HepG2 (cell line): Measurements from ENCODE around the gene RDH8. TPM values are rescaled to one million over a fixed set of nuclear protein-coding genes. Genes with fewer than 3 reads are reported as not detected.

ENCODE experiments used
- ATAC-seq: fragments of 200-7000 bp; cut with Tn5 transposase; 3 replicates; pipeline ENCODE4 v1.9.1; 2020; ENCODE audit warnings: mild to moderate bottlenecking, moderate library complexity
- BruUV-seq: library from RNA; stranded (reverse); fragments of 400-500 nt; replicated peaks from 2 replicates; lab custom pipeline; 2021; lab: Mats Ljungman, UMichigan
- CTCF ChIA-PET: fragments of 300-600 bp; formaldehyde crosslinking; extraction: SDS; loops from one replicate; lab custom pipeline; 2021; ENCODE audit warnings: low total read pairs, inconsistent platforms, low intra/inter-chr PET ratio; lab: Yijun Ruan, JAX
- POLR2A ChIA-PET: fragments of 350-600 bp; sonication (Branson Sonifier 250); formaldehyde crosslinking; loops from one replicate; lab custom pipeline; 2020; ENCODE audit warnings: antibody characterized with exemption, inconsistent platforms; lab: Yijun Ruan, JAX
- DNase-seq: peaks from one replicate; pipeline ENCODE4 v3.0.0-alpha.2; 2015; ENCODE audit warnings: low spot score
- FAIRE-seq: peaks from 3 replicates; lab custom pipeline; 2011; peaks lifted over from hg19 to GRCh38; lab: Jason Lieb, UNC
- H2AFZ ChIP-seq: one replicate; pipeline ENCODE4 v1.6.1; 2011; ENCODE audit warnings: low read length, inconsistent platforms
- H3K27ac ChIP-seq: fragments of 300-600 bp; 3 replicates; pipeline ENCODE4 v1.8.0; 2011; ENCODE audit warnings: mixed run types, mild to moderate bottlenecking, mixed read lengths, low read length, inconsistent platforms; ENCODE audit not compliant: insufficient read depth; ENCODE audit errors: extremely low read length
- H3K27me3 ChIP-seq, 2 experiments: fragments of 200-600 bp in 1 of 2; 2 replicates in 1 of 2; 3 replicates in 1 of 2; pipeline versions ENCODE4 v1.6.0 to v1.8.0; 2011; ENCODE audit warnings: low read length in 2 of 2, mild to moderate bottlenecking in 2 of 2, moderate library complexity in 2 of 2, inconsistent platforms in 1 of 2; ENCODE audit not compliant: insufficient read depth in 2 of 2, control insufficient read depth in 1 of 2
- H3K36me3 ChIP-seq, 2 experiments: fragments of 200-600 bp in 1 of 2; replicated peaks in 1 of 2; 2 replicates in 1 of 2; 3 replicates in 1 of 2; pipeline versions ENCODE4 v1.5.1 to v1.8.0; 2011; ENCODE audit warnings: low read length in 2 of 2, inconsistent platforms in 1 of 2; ENCODE audit not compliant: insufficient read depth in 2 of 2, control insufficient read depth in 1 of 2
- H3K4me1 ChIP-seq: 2 replicates; pipeline ENCODE4 v1.5.1; 2012; ENCODE audit warnings: low read length, inconsistent platforms; ENCODE audit not compliant: insufficient read depth
- H3K4me2 ChIP-seq: 2 replicates; pipeline ENCODE4 v1.6.0; 2011; ENCODE audit warnings: low read depth, low read length, inconsistent platforms
- H3K4me3 ChIP-seq, 3 experiments: fragments of 200-600 bp in 1 of 3; sonication (generic), shearing (Covaris generic) in 1 of 3; replicated peaks in 1 of 3; 2 replicates each; pipeline ENCODE4 v1.5.1; 2011 to 2016; ENCODE audit warnings: low read length in 3 of 3, inconsistent platforms in 2 of 3, low read depth in 2 of 3, mild to moderate bottlenecking in 2 of 3, control low read depth in 1 of 3, mixed read lengths in 1 of 3; ENCODE audit not compliant: insufficient read depth in 1 of 3
- H3K79me2 ChIP-seq: one replicate; pipeline ENCODE4 v1.6.1; 2011; ENCODE audit warnings: low read length, inconsistent platforms; ENCODE audit not compliant: insufficient read depth
- H3K9ac ChIP-seq: 2 replicates; pipeline ENCODE4 v1.6.0; 2011; ENCODE audit warnings: mild to moderate bottlenecking, low read depth, low read length, inconsistent platforms; ENCODE audit not compliant: insufficient read depth
- H3K9me3 ChIP-seq: 2 replicates; pipeline ENCODE4 v1.5.1; 2012; ENCODE audit warnings: mild to moderate bottlenecking, low read length
- H4K20me1 ChIP-seq: 2 replicates; pipeline ENCODE4 v1.6.0; 2011; ENCODE audit warnings: inconsistent platforms, mild to moderate bottlenecking, low read length, moderate library complexity; ENCODE audit not compliant: insufficient read depth
- DNMT1 ChIP-seq: sonication (generic); formaldehyde crosslinking; IDR thresholded peaks from 2 replicates; pipeline ENCODE4 v1.5.1; 2020; ENCODE audit warnings: mild to moderate bottlenecking, missing genetic modification reagents
- DRAP1 ChIP-seq: IDR thresholded peaks from 2 replicates; pipeline ENCODE4 v1.6.1; 2016; ENCODE audit warnings: missing genetic modification reagents, missing compliant biosample characterization
- HNRNPUL1 ChIP-seq: fragments of 200-400 bp; formaldehyde crosslinking; IDR thresholded peaks from 2 replicates; pipeline ENCODE4 v1.6.1; 2017; ENCODE audit warnings: low read depth, mild to moderate bottlenecking, low read length, moderate library complexity
- IRX3 ChIP-seq: sonication (generic); formaldehyde crosslinking; IDR thresholded peaks from 2 replicates; pipeline ENCODE4 v1.8.1; 2023; ENCODE audit warnings: mild to moderate bottlenecking, low read depth, missing genetic modification reagents, borderline replicate concordance
- KMT2A ChIP-seq: sonication (generic); formaldehyde crosslinking; IDR thresholded peaks from 2 replicates; pipeline ENCODE4 v1.4.0; 2020; ENCODE audit warnings: missing genetic modification reagents
- PCBP1 ChIP-seq: fragments of 200-400 bp; formaldehyde crosslinking; IDR thresholded peaks from 2 replicates; pipeline ENCODE4 v1.6.1; 2017; ENCODE audit warnings: mild to moderate bottlenecking, low read depth, low read length, borderline replicate concordance
- RCOR2 ChIP-seq: IDR thresholded peaks from 2 replicates; pipeline ENCODE4 v1.6.1; 2016; ENCODE audit warnings: missing biosample characterization, missing genetic modification reagents
- RFXAP ChIP-seq: sonication (generic); formaldehyde crosslinking; IDR thresholded peaks from 2 replicates; pipeline ENCODE4 v1.4.0; 2020; ENCODE audit warnings: missing genetic modification reagents, borderline replicate concordance
- SRSF1 ChIP-seq: fragments of 200-400 bp; formaldehyde crosslinking; optimal IDR thresholded peaks from 2 replicates; pipeline ENCODE3; 2017; ENCODE audit warnings: mild to moderate bottlenecking, low read depth, low read length, moderate library complexity
- TBX3 ChIP-seq: fragments of 450-650 bp; IDR thresholded peaks from 2 replicates; pipeline ENCODE4 v1.6.1; 2017; ENCODE audit warnings: antibody characterized with exemption, mild to moderate bottlenecking, inconsistent platforms, borderline replicate concordance
- TFDP2 ChIP-seq: sonication (generic); formaldehyde crosslinking; IDR thresholded peaks from 2 replicates; pipeline ENCODE4 v1.4.0; 2020; ENCODE audit warnings: missing genetic modification reagents
- ZFYVE20 ChIP-seq: sonication (generic); formaldehyde crosslinking; IDR thresholded peaks from 2 replicates; pipeline ENCODE4 v1.8.0; 2023; ENCODE audit warnings: low read depth, mild to moderate bottlenecking, moderate library complexity, missing genetic modification reagents, borderline replicate concordance
- ZNF333 ChIP-seq: sonication (generic); formaldehyde crosslinking; IDR thresholded peaks from 2 replicates; pipeline ENCODE4 v1.4.0; 2020; ENCODE audit warnings: mild to moderate bottlenecking, missing genetic modification reagents, borderline replicate concordance
- ZNF703 ChIP-seq: sonication (generic); formaldehyde crosslinking; IDR thresholded peaks from 2 replicates; pipeline ENCODE4 v1.5.1; 2020; ENCODE audit warnings: missing genetic modification reagents, mild to moderate bottlenecking, moderate library complexity, borderline replicate concordance
- ZNF746 ChIP-seq: sonication (generic); formaldehyde crosslinking; IDR thresholded peaks from 2 replicates; pipeline ENCODE4 v1.8.0; 2022; ENCODE audit warnings: mild to moderate bottlenecking, missing genetic modification reagents
- ZNF775 ChIP-seq: sonication (generic); formaldehyde crosslinking; IDR thresholded peaks from 2 replicates; pipeline ENCODE4 v1.4.0; 2020; ENCODE audit warnings: missing genetic modification reagents, mild to moderate bottlenecking, moderate library complexity, borderline replicate concordance
- ZNF780A ChIP-seq: sonication (generic); formaldehyde crosslinking; IDR thresholded peaks from 2 replicates; pipeline ENCODE4 v1.8.0; 2022; ENCODE audit warnings: mild to moderate bottlenecking, missing genetic modification reagents, moderate library complexity
- ZNF850 ChIP-seq: sonication (generic); formaldehyde crosslinking; conservative IDR thresholded peaks from 2 replicates; pipeline ENCODE4 v1.9.0; 2021; ENCODE audit warnings: mild to moderate bottlenecking, missing genetic modification reagents
- ZSCAN21 ChIP-seq: sonication (generic); formaldehyde crosslinking; IDR thresholded peaks from 2 replicates; pipeline ENCODE4 v1.8.0; 2022; ENCODE audit warnings: mild to moderate bottlenecking, missing genetic modification reagents, moderate library complexity, borderline replicate concordance
- WGBS: methylation state at CpG from one replicate; pipeline ENCODE4 v1.1.6; 2017; ENCODE audit warnings: low lambda C conversion rate; 5-methylcytosine and 5-hydroxymethylcytosine counted together
- in situ Hi-C: cut with HindIII; loops from 2 replicates; pipeline ENCODE4 v1.10.0; 2017; ENCODE audit warnings: low pct_unique_long_range_greater_than_20kb; ENCODE audit not compliant: extremely low pct_ligation_motif_present
- intact Hi-C: fragments of 100-400 bp; cut with micrococcal nuclease; formaldehyde crosslinking; loops from one replicate; pipeline ENCODE4 v1.10.0; 2022; ENCODE audit not compliant: unreplicated experiment
- polyA plus RNA-seq, 8 experiments: library from polyadenylated mRNA; depleted of rRNA in 3 of 8; stranded (reverse) in 7 of 8; unstranded in 1 of 8; fragments of >200 nt; fragmentation: Illumina TruSeq in 4 of 8; extraction: Trizol in 4 of 8; gene quantifications; 2 replicates each; pipeline versions ENCODE4 v1.2.1 to v1.2.3, GENCODE V29; 2011 to 2016; ENCODE audit warnings: low read depth in 4 of 8, missing spikeins in 1 of 8, mixed read lengths in 1 of 8; ENCODE audit not compliant: insufficient read depth in 1 of 8
- total RNA-seq, 5 experiments: library from RNA; depleted of rRNA; stranded (reverse); fragments of >200 nt; fragmentation: Illumina TruSeq; extraction: Trizol; gene quantifications; 2 replicates each; pipeline ENCODE4 v1.2.3, GENCODE V29; 2016; ENCODE audit warnings: low read depth in 1 of 5
- TF ChIP-seq, protein P1 (sequence below): sonication (generic); formaldehyde crosslinking; IDR thresholded peaks from 2 replicates; pipeline ENCODE4 v1.9.0; 2021; ENCODE audit warnings: missing genetic modification reagents, borderline replicate concordance

Gene RDH8
- total and polyA plus RNA-seq, 2 of the 13 experiments (the other 11 are each of a cell fraction or from before 2014, with no cell fraction given) = not detected

DNA sequence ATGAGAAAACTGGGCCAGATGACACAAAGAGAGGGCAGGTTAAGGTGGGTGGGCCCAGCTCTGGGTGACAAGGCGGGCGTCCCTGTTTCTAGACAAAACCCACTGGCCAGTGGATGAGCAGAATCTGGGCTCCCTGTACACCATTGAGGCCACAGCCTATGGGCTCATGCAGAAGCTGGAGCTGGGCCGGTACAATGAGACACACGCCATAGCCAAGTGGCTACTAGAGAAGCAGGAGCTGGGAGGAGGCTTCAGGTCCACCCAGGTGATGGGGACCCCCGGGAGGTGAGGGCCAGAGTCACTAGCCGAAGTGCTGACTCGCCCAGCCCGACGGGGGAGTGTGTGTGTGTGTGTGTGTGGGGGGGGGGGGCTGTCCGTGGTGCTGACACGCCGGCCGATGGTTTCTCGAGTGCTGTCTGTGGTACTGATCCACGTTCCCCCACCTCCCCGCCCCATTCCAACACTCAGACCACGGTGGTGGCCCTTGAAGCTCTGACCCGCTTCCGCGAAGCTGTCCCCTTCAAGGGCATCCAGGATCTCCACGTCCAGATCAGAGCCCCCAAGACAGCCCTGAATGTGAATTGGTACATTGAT, 48.5 kb downstream of the RDH8 start:
- ATAC-seq = no peak
- FAIRE-seq = no peak
- TF ChIP-seq KMT2A (CRISPR knock-in tag) (no peak), DRAP1 (CRISPR knock-in tag) (no peak), PCBP1 (no peak), IRX3 (CRISPR knock-in tag) (no peak), RCOR2 (CRISPR knock-in tag) (no peak), SRSF1 (no peak), ZNF703 (CRISPR knock-in tag) (no peak), ZSCAN21 (CRISPR knock-in tag) (no peak), TBX3 (no peak), ZNF780A (CRISPR knock-in tag) (no peak), ZNF850 (CRISPR knock-in tag) (no peak), ZNF746 (CRISPR knock-in tag) (no peak), TFDP2 (CRISPR knock-in tag) (no peak), HNRNPUL1 (no peak), ZNF775 (CRISPR knock-in tag) (no peak), DNMT1 (CRISPR knock-in tag) (no peak), RFXAP (CRISPR knock-in tag) (no peak), ZFYVE20 (CRISPR knock-in tag) (no peak), ZNF333 (CRISPR knock-in tag) (no peak)
- TF ChIP-seq, protein P1, sequence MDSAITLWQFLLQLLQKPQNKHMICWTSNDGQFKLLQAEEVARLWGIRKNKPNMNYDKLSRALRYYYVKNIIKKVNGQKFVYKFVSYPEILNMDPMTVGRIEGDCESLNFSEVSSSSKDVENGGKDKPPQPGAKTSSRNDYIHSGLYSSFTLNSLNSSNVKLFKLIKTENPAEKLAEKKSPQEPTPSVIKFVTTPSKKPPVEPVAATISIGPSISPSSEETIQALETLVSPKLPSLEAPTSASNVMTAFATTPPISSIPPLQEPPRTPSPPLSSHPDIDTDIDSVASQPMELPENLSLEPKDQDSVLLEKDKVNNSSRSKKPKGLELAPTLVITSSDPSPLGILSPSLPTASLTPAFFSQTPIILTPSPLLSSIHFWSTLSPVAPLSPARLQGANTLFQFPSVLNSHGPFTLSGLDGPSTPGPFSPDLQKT (CRISPR knock-in tag) = no peak

More for the DNA sequence above, 48.5 kb downstream of the RDH8 start:
- H3K9me3 ChIP-seq = no peaks in the 10 kb centered on the region
- no peak for DNase-seq
- H3K4me1 ChIP-seq = no peaks in the 10 kb centered on the region
- no peak overlapping the region for H2AFZ ChIP-seq
- WGBS = 36% methylated on average over 5 of the region's 21 CpGs
- H3K79me2 ChIP-seq = no peaks in the 10 kb centered on the region
- no TSS peak for BruUV-seq
- ChIA-PET POLR2A (no interaction called here), CTCF (no interaction called here)
- no peak overlapping the region for H3K27ac ChIP-seq
- in situ Hi-C loops = no loop called here
- no peak overlapping the region for H3K4me3 ChIP-seq
- intact Hi-C loops = no loop called here
- H4K20me1 ChIP-seq = no peaks in the 10 kb centered on the region
- peaks cover 0 to 2% of the 10 kb centered on the region in 2 experiments; a peak in 3 of 5 replicates for H3K27me3 ChIP-seq
- H3K9ac ChIP-seq = no peak overlapping the region
- H3K4me2 ChIP-seq = no peak overlapping the region
- no peaks in the 10 kb centered on the region for H3K36me3 ChIP-seq
